ENCODE data around the gene ATP6V0D1.
"Not testable (repeated sequence)": the region's sequence is repeated elsewhere in the genome, so short reads cannot be mapped to it uniquely, and the experiment has no call there.

ATP6V0D1 gene

GRCh38 chr16:67429799-67430503, 51.0 kb downstream of the ATP6V0D1 start:
- FAIRE-seq: no peak
- no peak for DNase-seq (ENCODE audit: low spot score)

- DNase-seq (ENCODE audit: low spot score) (no peak), FAIRE-seq (no peak)
Measured at GRCh38 chr16:67429053-67429798, 51.7 kb downstream of the ATP6V0D1 start.

DNA sequence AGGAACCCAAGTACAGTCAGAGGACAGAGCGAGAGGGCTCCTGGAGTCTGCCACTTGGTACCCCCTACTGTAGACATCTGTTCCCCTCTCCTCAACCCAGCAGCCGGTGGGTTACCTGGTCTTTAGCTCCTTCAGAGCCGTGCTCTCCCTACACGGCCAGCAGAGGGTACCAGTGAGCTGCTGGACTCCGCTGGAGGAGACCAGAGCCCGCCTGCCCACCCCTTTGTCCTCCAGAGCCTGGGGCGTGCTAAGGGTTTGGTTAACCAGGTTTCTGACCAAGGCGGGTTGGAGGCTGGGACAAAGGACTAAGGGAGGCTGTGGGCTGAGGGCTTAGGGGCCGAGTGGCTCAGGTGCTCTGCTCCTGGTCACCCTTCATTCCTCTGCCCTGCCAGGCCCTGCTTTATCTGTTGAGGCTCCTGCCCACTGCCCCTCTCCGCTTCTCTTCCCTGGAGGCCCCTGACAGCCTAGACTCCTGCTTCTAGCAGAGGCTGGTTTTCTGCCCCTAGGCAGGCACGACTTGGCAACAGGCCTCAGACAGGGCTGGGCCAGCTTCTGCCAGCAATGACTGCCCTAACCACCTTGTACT, 52.7 kb downstream of the ATP6V0D1 start:
- DNase-seq (ENCODE audit: low spot score) (peak; percentile 16), FAIRE-seq (no peak)

- no peak for FAIRE-seq
- DNase-seq (ENCODE audit: low spot score): no peak
Measured at GRCh38 chr16:67426950-67427349, 54.0 kb downstream of the ATP6V0D1 start.

GRCh38 chr16:67426022-67426421, 54.9 kb downstream of the ATP6V0D1 start:
- FAIRE-seq: no peak

GRCh38 chr16:67425580-67425979, 55.4 kb downstream of the ATP6V0D1 start:
- no peak for DNase-seq (ENCODE audit: low spot score)
- FAIRE-seq: no peak

More at GRCh38 chr16:67426022-67426421, 54.9 kb downstream of the ATP6V0D1 start:
- no peak for DNase-seq (ENCODE audit: low spot score)

DNA sequence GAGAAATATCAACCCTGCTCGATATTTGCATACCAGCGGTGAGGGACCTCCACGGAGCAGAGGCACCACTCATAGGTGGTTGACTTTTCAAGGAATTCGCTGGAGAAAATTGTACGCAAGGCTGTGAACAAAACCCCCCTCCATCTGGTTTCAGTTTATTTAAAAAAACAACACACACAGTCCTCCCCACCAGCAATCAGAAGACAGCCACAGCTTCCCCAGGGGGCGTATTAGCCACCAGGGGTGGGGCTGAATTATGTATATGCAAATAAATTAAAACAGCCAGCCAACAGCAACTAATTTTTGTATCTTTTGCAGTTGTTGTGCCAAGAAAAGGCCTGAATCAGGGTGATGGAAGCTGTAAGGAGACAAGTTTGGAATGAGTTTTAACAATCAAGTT, 55.9 kb downstream of the ATP6V0D1 start:
- DNase-seq (ENCODE audit: low spot score) (no peak), FAIRE-seq (no peak)

- DNase-seq (ENCODE audit: low spot score): no peak
- no peak for FAIRE-seq
Measured at GRCh38 chr16:67424261-67424615, 56.7 kb downstream of the ATP6V0D1 start.

DNA sequence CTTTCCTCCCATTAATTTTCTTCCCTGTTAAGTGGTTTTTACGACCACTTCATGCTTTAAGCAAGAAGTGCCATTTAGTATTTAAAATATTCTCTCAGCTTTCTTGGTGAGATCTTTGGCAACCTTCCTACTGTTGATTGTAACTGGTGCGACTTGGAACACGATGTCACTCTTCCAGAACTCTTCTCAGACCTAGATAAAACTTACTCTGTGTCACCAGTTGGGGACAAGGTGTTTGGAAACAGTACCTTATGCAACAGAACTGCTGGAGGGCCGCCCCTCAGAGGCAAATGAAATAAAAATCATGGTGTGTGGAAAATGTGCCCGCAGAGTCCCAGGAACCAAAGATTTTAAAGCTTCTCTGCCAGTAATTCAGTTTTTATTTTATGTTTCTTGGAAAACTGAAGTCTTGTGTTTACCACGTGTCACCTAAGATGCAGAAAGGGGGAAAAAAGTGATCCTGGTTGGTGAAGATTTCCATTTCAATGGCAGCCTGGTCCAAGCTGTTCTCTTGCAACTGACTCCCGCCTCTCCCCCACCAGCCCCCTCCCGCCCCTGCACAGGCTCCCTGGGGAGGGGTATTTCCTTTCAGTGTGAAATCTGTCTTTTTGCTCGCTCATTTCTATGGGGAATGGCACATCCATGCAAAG, 57.2 kb downstream of the ATP6V0D1 start:
- no peak for FAIRE-seq

GRCh38 chr16:67423015-67423414, 57.9 kb downstream of the ATP6V0D1 start:
- FAIRE-seq (no peak), DNase-seq (ENCODE audit: low spot score) (no peak)

More for the DNA sequence above, 57.2 kb downstream of the ATP6V0D1 start:
- DNase-seq (ENCODE audit: low spot score): no peak

- FAIRE-seq: no peak
Measured at GRCh38 chr16:67421030-67421429, 59.9 kb downstream of the ATP6V0D1 start.

GRCh38 chr16:67419931-67420330, 61.0 kb downstream of the ATP6V0D1 start:
- FAIRE-seq (no peak), DNase-seq (ENCODE audit: low spot score) (no peak)

More at GRCh38 chr16:67421030-67421429, 59.9 kb downstream of the ATP6V0D1 start:
- no peak for DNase-seq (ENCODE audit: low spot score)

DNA sequence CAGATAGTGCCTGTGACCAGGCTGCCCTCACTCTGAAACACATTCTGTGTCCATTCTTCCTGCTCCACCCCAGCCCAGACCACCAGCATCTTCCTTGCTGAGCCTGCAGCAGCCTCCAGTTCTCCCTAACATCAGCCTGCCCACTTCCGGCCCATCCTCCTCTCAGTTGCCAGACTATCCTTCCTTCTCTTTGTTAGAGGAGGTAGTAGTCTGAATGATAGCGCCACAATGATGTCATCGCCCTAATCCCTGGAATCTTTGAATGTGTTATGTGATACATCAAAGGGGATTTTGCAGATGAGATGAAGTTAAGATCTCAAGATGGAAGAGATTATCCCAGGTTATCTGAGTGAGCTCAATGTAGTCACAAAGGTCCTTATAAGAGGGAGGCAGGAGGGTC, 61.5 kb downstream of the ATP6V0D1 start:
- FAIRE-seq (no peak), DNase-seq (ENCODE audit: low spot score) (no peak)

DNA sequence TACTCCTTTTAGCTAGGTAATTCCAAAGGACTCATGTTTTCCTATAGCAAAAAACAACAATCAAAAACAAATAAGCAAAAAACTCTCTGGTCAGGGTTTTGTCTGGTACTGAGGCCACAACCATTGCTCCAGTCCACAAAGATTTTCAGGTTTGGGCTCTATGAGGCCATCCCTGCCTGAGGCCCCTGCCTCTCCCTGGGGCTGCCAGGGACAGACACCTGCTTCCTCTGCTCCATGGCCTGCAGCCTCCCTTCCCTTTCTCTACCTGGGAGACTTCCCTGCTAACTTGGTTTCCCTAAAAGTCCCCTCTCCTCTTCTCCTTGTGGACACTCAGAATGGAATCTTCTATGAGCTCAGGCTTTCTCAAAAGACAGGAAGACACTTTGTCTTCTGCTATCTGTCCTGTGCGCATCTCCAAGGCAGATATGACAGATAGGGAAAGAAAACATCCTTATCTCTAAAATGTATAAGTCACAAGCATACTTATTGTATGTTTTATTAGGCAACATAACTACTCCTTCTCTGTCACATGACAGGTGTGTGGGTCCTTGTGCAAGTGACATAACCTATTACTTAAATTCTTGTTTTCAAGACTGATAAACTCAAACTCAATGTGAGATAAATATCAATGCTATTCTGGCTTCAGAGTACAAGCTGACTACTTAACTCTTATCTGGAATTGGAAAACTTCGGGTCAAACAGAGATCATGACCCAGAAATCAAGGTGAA, 63.5 kb downstream of the ATP6V0D1 start:
- DNase-seq (ENCODE audit: low spot score) (no peak), FAIRE-seq (no peak)

GRCh38 chr16:67415872-67416793, 64.8 kb downstream of the ATP6V0D1 start, which contains the start of gene ZDHHC1:
Gene ZDHHC1, minus strand, starts transcription at chr16:67416477. Its CDS starts 8,702 bp downstream, at chr16:67407775.
- peak; percentile 17 for DNase-seq (ENCODE audit: low spot score)
- no peak for FAIRE-seq

DNA sequence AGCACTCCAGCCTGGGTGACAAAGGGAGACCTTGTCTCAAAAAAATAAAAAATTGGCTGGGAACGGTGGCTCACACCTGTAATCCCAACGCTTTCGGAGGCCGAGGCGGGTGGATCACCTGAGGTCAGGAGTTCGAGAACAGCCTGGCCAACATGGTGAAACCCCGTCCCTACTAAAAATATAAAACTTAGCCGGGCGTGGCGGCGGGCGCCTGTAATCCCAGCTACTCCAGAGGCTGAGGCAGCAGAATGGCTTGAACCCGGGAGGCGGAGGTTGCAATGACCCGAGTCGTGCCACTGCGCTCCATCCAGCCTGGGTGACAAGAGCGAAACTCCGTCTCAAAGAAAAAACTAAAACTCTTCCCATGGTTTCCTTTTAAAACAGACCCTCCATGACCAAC, 65.5 kb downstream of the ATP6V0D1 start:
- FAIRE-seq; DNase-seq (ENCODE audit: low spot score): not testable (repeated sequence)

DNA sequence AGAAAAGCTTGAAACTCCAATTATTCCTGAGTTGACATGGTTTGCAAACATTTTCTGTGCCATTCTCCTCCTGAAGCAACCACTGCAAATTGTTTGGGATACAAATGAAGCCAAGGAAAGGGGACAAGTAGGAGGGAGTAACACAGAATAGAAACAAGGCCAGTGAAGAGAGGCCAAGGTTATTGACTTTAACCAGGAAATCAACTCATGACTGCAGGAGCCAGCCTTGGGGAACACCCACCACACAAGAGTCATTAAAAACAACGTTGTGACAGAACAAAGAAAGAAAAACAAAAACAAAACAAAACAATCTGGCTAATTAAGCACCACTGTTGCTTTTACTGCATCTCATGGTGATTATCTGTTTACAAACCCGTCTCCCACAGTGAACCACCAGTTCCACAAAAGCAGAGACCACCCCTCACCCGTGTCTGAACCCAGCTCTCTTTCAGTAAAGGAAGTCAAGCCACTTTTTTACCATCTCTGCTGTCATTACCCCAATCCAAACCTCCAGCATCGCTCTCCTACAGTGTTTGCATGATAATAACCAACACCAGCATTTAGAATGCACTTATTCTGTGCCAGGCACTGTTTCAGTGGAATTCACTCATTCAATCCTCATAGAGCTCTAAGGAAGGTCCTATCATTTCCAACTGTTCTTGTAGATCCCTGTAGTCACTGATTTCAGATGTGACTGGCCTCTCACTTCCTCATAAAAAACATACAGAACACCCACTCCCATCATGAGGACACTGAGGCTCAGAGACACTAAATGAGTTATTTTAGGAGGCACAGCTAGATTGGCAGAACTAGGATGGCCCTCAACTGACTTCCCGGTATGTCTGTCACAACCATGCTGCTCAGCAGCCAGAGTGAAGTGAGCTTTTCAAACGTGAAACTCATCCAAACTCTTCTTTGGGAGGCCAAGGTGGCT, 66.7 kb downstream of the ATP6V0D1 start:
- FAIRE-seq (no peak), DNase-seq (ENCODE audit: low spot score) (no peak)

GRCh38 chr16:67412294-67412693, 68.7 kb downstream of the ATP6V0D1 start:
- FAIRE-seq (no peak), DNase-seq (ENCODE audit: low spot score) (no peak)

- FAIRE-seq (no peak), DNase-seq (ENCODE audit: low spot score) (no peak)
Measured at GRCh38 chr16:67411339-67411738, 69.6 kb downstream of the ATP6V0D1 start.
